ENCODE results near the gene FARP2.

Gene FARP2

GRCh38 chr2:241478166-241478565, 122.1 kb downstream of the FARP2 start:
- TF ChIP-seq ZFX (IDR thresholded peaks at IDR 0.05; ENCODE audit: borderline replicate concordance) (no peak), CTCF (IDR thresholded peaks at IDR 0.05) (no peak)
- no peak overlapping the region for H3K27ac ChIP-seq

- TF ChIP-seq ZFX (IDR thresholded peaks at IDR 0.05; ENCODE audit: borderline replicate concordance) (no peak), CTCF (IDR thresholded peaks at IDR 0.05) (no peak)
- no peak overlapping the region for H3K27ac ChIP-seq
Observed at GRCh38 chr2:241479026-241479898, 123.2 kb downstream of the FARP2 start.

GRCh38 chr2:241481687-241482086, 125.6 kb downstream of the FARP2 start:
- TF ChIP-seq ZFX (IDR thresholded peaks at IDR 0.05; ENCODE audit: borderline replicate concordance) (no peak), CTCF (IDR thresholded peaks at IDR 0.05) (no peak)
- H3K27ac ChIP-seq: no peak overlapping the region

- no peak overlapping the region for H3K27ac ChIP-seq
- TF ChIP-seq ZFX (IDR thresholded peaks at IDR 0.05; ENCODE audit: borderline replicate concordance) (no peak), CTCF (IDR thresholded peaks at IDR 0.05) (no peak)
Observed at GRCh38 chr2:241482126-241482955, 126.3 kb downstream of the FARP2 start.

GRCh38 chr2:241483305-241483704, 127.2 kb downstream of the FARP2 start:
- no peak overlapping the region for H3K27ac ChIP-seq
- TF ChIP-seq ZFX (IDR thresholded peaks at IDR 0.05; ENCODE audit: borderline replicate concordance): no peak

GRCh38 chr2:241485172-241485911, 129.3 kb downstream of the FARP2 start:
- TF ChIP-seq ZFX (IDR thresholded peaks at IDR 0.05; ENCODE audit: borderline replicate concordance): no peak
- TF ChIP-seq CTCF (IDR thresholded peaks at IDR 0.05): no peak
- no peak overlapping the region for H3K27ac ChIP-seq

- no peak for TF ChIP-seq ZFX (IDR thresholded peaks at IDR 0.05; ENCODE audit: borderline replicate concordance)
- TF ChIP-seq CTCF (IDR thresholded peaks at IDR 0.05): no peak
- H3K27ac ChIP-seq: no peak overlapping the region
Observed at GRCh38 chr2:241489088-241489487, 133.0 kb downstream of the FARP2 start.
